ENCODE data around the gene CDK2.
"Not testable (repeated sequence)": the region's sequence is repeated elsewhere in the genome, so short reads cannot be mapped to it uniquely, and the experiment has no call there.

CDK2 gene

GRCh38 chr12:55966408-55967281 is at the start of gene CDK2:
Gene CDK2, plus strand, starts transcription at chr12:55966830. Its CDS starts 179 bp downstream, at chr12:55967009.
- DNase-seq (ENCODE audit: low spot score) = peak; percentile 93

GRCh38 chr12:55919032-55919431 is 47.6 kb upstream of the CDK2 start:
- DNase-seq (ENCODE audit: low spot score) = not testable (repeated sequence)

GRCh38 chr12:55922126-55922525 is 44.5 kb upstream of the CDK2 start:
- DNase-seq (ENCODE audit: low spot score) = no peak

GRCh38 chr12:55923648-55924047 is 43.0 kb upstream of the CDK2 start:
- not testable (repeated sequence) for DNase-seq (ENCODE audit: low spot score)

- no peak for DNase-seq (ENCODE audit: low spot score)
These were observed 41.3 kb upstream of the CDK2 start for GRCh38 chr12:55925371-55925770.

- DNase-seq (ENCODE audit: low spot score) = no peak
These were observed 40.5 kb upstream of the CDK2 start for GRCh38 chr12:55925870-55926737.

- peak; percentile 94 for DNase-seq (ENCODE audit: low spot score)
These were observed 39.7 kb upstream of the CDK2 start for GRCh38 chr12:55926738-55927587.

GRCh38 chr12:55927588-55928502 is 38.8 kb upstream of the CDK2 start, which contains the start of gene PYM1:
Gene PYM1, minus strand, starts transcription at chr12:55927894. Its CDS starts 133 bp downstream, at chr12:55927761.
- peak; percentile 72 for DNase-seq (ENCODE audit: low spot score)

- no peak for DNase-seq (ENCODE audit: low spot score)
These were observed 37.3 kb upstream of the CDK2 start for GRCh38 chr12:55929306-55929791.

GRCh38 chr12:55930771-55931316 is 35.8 kb upstream of the CDK2 start, which contains the start of gene DGKA:
Gene DGKA, plus strand, starts transcription at chr12:55931162. Its CDS starts 5,342 bp downstream, at chr12:55936504.
- DNase-seq (ENCODE audit: low spot score) = peak; percentile 76

GRCh38 chr12:55931317-55931779 is 35.3 kb upstream of the CDK2 start:
- peak; percentile 25 for DNase-seq (ENCODE audit: low spot score)

- DNase-seq (ENCODE audit: low spot score) = peak; percentile 75
These were observed 34.7 kb upstream of the CDK2 start for GRCh38 chr12:55931780-55932550.

GRCh38 chr12:55932551-55932910 is 34.1 kb upstream of the CDK2 start:
- peak; percentile 33 for DNase-seq (ENCODE audit: low spot score)

GRCh38 chr12:55933169-55933798 is 33.3 kb upstream of the CDK2 start:
- DNase-seq (ENCODE audit: low spot score) = peak; percentile 40

GRCh38 chr12:55933799-55934742 is 32.6 kb upstream of the CDK2 start:
- DNase-seq (ENCODE audit: low spot score) = no peak

GRCh38 chr12:55934773-55935172 is 31.9 kb upstream of the CDK2 start:
- no peak for DNase-seq (ENCODE audit: low spot score)

GRCh38 chr12:55935738-55936151 is 30.9 kb upstream of the CDK2 start:
- DNase-seq (ENCODE audit: low spot score) = peak; percentile 22
